Ascending aorta (tissue), 1 donor: ENCODE data around the gene MOGAT1. TPM values are rescaled to one million over a fixed set of nuclear protein-coding genes. Genes with fewer than 3 reads are reported as not detected.

Experiments used
- total RNA-seq: library from RNA; depleted of rRNA; stranded (reverse); fragments of >200 nt; gene quantifications from one replicate; pipeline ENCODE4 v1.1.0, GENCODE V29; 2016

Gene MOGAT1
- total RNA-seq, 1 donor from 2014 or later = not detected

Other genes with a start within 250 kb of the MOGAT1 start
- 0.21 TPM for gene SGPP2, start 247.1 kb upstream of the MOGAT1 start, total RNA-seq
- 4.4 TPM for gene FARSB, start 15.6 kb upstream of the MOGAT1 start, total RNA-seq
- 48.9 TPM for gene ACSL3, start 189.4 kb downstream of the MOGAT1 start, total RNA-seq